Measurements from ENCODE around the gene STRA6.

The STRA6 gene
- 0 to 0.09 (median 0) reads per million in 3 donors for total RNA-seq

GRCh38 chr15:74202452-74203401 is at the start of gene STRA6:
STRA6 (minus strand) TSS chr15:74202787; CDS start chr15:74202267, 520 bp downstream.
- no peaks in the 10 kb centered on the region for H3K27me3 ChIP-seq (replicated peaks; ENCODE audit: control insufficient read depth, insufficient read depth, low read length, poor library complexity, severe bottlenecking)
- no peak for DNase-seq

GRCh38 chr15:74252291-74252690 is 49.7 kb upstream of the STRA6 start:
- DNase-seq, result no peak
- Histone ChIP-seq H3K4me3 (ENCODE audit: insufficient read depth, low read depth, low read length, poor library complexity, severe bottlenecking) (no peak overlapping the region), H3K36me3 (ENCODE audit: control insufficient read depth, insufficient read depth, low read length) (no peaks in the 10 kb centered on the region), H3K4me1 (ENCODE audit: control insufficient read depth, insufficient read depth, low read length, poor library complexity, severe bottlenecking) (no peaks in the 10 kb centered on the region), H3K27me3 (replicated peaks; ENCODE audit: control insufficient read depth, insufficient read depth, low read length, poor library complexity, severe bottlenecking) (no peaks in the 10 kb centered on the region), H3K9me3 (ENCODE audit: control insufficient read depth, low read length) (no peaks in the 10 kb centered on the region), H3K27ac (ENCODE audit: insufficient read depth, low read length, poor library complexity, severe bottlenecking) (no peak overlapping the region)

More at GRCh38 chr15:74202452-74203401, at the start of gene STRA6:
- no peak within 1 kb of the TSS for H3K27ac ChIP-seq (ENCODE audit: insufficient read depth, low read length, poor library complexity, severe bottlenecking)
- H3K4me3 ChIP-seq (ENCODE audit: insufficient read depth, low read depth, low read length, poor library complexity, severe bottlenecking), result no peak within 1 kb of the TSS
- H3K9me3 ChIP-seq (ENCODE audit: control insufficient read depth, low read length), result no peaks in the 10 kb centered on the region
- no peaks in the 10 kb centered on the region for H3K4me1 ChIP-seq (ENCODE audit: control insufficient read depth, insufficient read depth, low read length, poor library complexity, severe bottlenecking)
- no peaks in the 10 kb centered on the region for H3K36me3 ChIP-seq (ENCODE audit: control insufficient read depth, insufficient read depth, low read length)

GRCh38 chr15:74251131-74251811 is 48.7 kb upstream of the STRA6 start:
- Histone ChIP-seq H3K4me1 (ENCODE audit: control insufficient read depth, insufficient read depth, low read length, poor library complexity, severe bottlenecking) (no peaks in the 10 kb centered on the region), H3K27ac (ENCODE audit: insufficient read depth, low read length, poor library complexity, severe bottlenecking) (no peak overlapping the region), H3K4me3 (ENCODE audit: insufficient read depth, low read depth, low read length, poor library complexity, severe bottlenecking) (no peak overlapping the region), H3K9me3 (ENCODE audit: control insufficient read depth, low read length) (no peaks in the 10 kb centered on the region), H3K36me3 (ENCODE audit: control insufficient read depth, insufficient read depth, low read length) (no peaks in the 10 kb centered on the region), H3K27me3 (replicated peaks; ENCODE audit: control insufficient read depth, insufficient read depth, low read length, poor library complexity, severe bottlenecking) (no peaks in the 10 kb centered on the region)
- no peak for DNase-seq

GRCh38 chr15:74250266-74250665 is 47.7 kb upstream of the STRA6 start:
- DNase-seq, result no peak
- Histone ChIP-seq H3K27me3 (replicated peaks; ENCODE audit: control insufficient read depth, insufficient read depth, low read length, poor library complexity, severe bottlenecking) (no peaks in the 10 kb centered on the region), H3K4me1 (ENCODE audit: control insufficient read depth, insufficient read depth, low read length, poor library complexity, severe bottlenecking) (peaks cover 2% of the 10 kb centered on the region), H3K4me3 (ENCODE audit: insufficient read depth, low read depth, low read length, poor library complexity, severe bottlenecking) (no peak overlapping the region), H3K27ac (ENCODE audit: insufficient read depth, low read length, poor library complexity, severe bottlenecking) (no peak overlapping the region), H3K36me3 (ENCODE audit: control insufficient read depth, insufficient read depth, low read length) (no peaks in the 10 kb centered on the region), H3K9me3 (ENCODE audit: control insufficient read depth, low read length) (no peaks in the 10 kb centered on the region)

- Histone ChIP-seq H3K9me3 (ENCODE audit: control insufficient read depth, low read length) (no peaks in the 10 kb centered on the region), H3K4me1 (ENCODE audit: control insufficient read depth, insufficient read depth, low read length, poor library complexity, severe bottlenecking) (peaks cover 6% of the 10 kb centered on the region), H3K36me3 (ENCODE audit: control insufficient read depth, insufficient read depth, low read length) (no peaks in the 10 kb centered on the region), H3K27ac (ENCODE audit: insufficient read depth, low read length, poor library complexity, severe bottlenecking) (no peak overlapping the region), H3K27me3 (replicated peaks; ENCODE audit: control insufficient read depth, insufficient read depth, low read length, poor library complexity, severe bottlenecking) (peaks cover 6% of the 10 kb centered on the region), H3K4me3 (ENCODE audit: insufficient read depth, low read depth, low read length, poor library complexity, severe bottlenecking) (no peak overlapping the region)
- DNase-seq, result no peak
Measured at GRCh38 chr15:74245342-74245931, 42.9 kb upstream of the STRA6 start.

- Histone ChIP-seq H3K36me3 (ENCODE audit: control insufficient read depth, insufficient read depth, low read length) (no peaks in the 10 kb centered on the region), H3K4me1 (ENCODE audit: control insufficient read depth, insufficient read depth, low read length, poor library complexity, severe bottlenecking) (peaks cover 6% of the 10 kb centered on the region), H3K27me3 (replicated peaks; ENCODE audit: control insufficient read depth, insufficient read depth, low read length, poor library complexity, severe bottlenecking) (peaks cover 6% of the 10 kb centered on the region), H3K4me3 (ENCODE audit: insufficient read depth, low read depth, low read length, poor library complexity, severe bottlenecking) (no peak overlapping the region), H3K27ac (ENCODE audit: insufficient read depth, low read length, poor library complexity, severe bottlenecking) (no peak overlapping the region), H3K9me3 (ENCODE audit: control insufficient read depth, low read length) (no peaks in the 10 kb centered on the region)
- DNase-seq, result no peak
Measured at GRCh38 chr15:74244822-74245341, 42.3 kb upstream of the STRA6 start.

- H3K4me3 ChIP-seq (ENCODE audit: insufficient read depth, low read depth, low read length, poor library complexity, severe bottlenecking), result no peak overlapping the region
- peaks cover 6% of the 10 kb centered on the region for H3K4me1 ChIP-seq (ENCODE audit: control insufficient read depth, insufficient read depth, low read length, poor library complexity, severe bottlenecking)
- H3K27me3 ChIP-seq (replicated peaks; ENCODE audit: control insufficient read depth, insufficient read depth, low read length, poor library complexity, severe bottlenecking), result peaks cover 6% of the 10 kb centered on the region
- no peaks in the 10 kb centered on the region for H3K36me3 ChIP-seq (ENCODE audit: control insufficient read depth, insufficient read depth, low read length)
- DNase-seq, result no peak
- H3K27ac ChIP-seq (ENCODE audit: insufficient read depth, low read length, poor library complexity, severe bottlenecking), result no peak overlapping the region
- no peaks in the 10 kb centered on the region for H3K9me3 ChIP-seq (ENCODE audit: control insufficient read depth, low read length)
Measured at GRCh38 chr15:74243431-74243830, 40.8 kb upstream of the STRA6 start.

GRCh38 chr15:74242441-74243185 is 40.0 kb upstream of the STRA6 start:
- Histone ChIP-seq H3K36me3 (ENCODE audit: control insufficient read depth, insufficient read depth, low read length) (no peaks in the 10 kb centered on the region), H3K27ac (ENCODE audit: insufficient read depth, low read length, poor library complexity, severe bottlenecking) (no peak overlapping the region), H3K9me3 (ENCODE audit: control insufficient read depth, low read length) (no peaks in the 10 kb centered on the region), H3K4me3 (ENCODE audit: insufficient read depth, low read depth, low read length, poor library complexity, severe bottlenecking) (no peak overlapping the region), H3K27me3 (replicated peaks; ENCODE audit: control insufficient read depth, insufficient read depth, low read length, poor library complexity, severe bottlenecking) (peaks cover 6% of the 10 kb centered on the region), H3K4me1 (ENCODE audit: control insufficient read depth, insufficient read depth, low read length, poor library complexity, severe bottlenecking) (peaks cover 6% of the 10 kb centered on the region)
- DNase-seq, result no peak

- Histone ChIP-seq H3K27ac (ENCODE audit: insufficient read depth, low read length, poor library complexity, severe bottlenecking) (no peak overlapping the region), H3K4me1 (ENCODE audit: control insufficient read depth, insufficient read depth, low read length, poor library complexity, severe bottlenecking) (peaks cover 6% of the 10 kb centered on the region), H3K36me3 (ENCODE audit: control insufficient read depth, insufficient read depth, low read length) (no peaks in the 10 kb centered on the region), H3K9me3 (ENCODE audit: control insufficient read depth, low read length) (no peaks in the 10 kb centered on the region), H3K27me3 (replicated peaks; ENCODE audit: control insufficient read depth, insufficient read depth, low read length, poor library complexity, severe bottlenecking) (peaks cover 6% of the 10 kb centered on the region), H3K4me3 (ENCODE audit: insufficient read depth, low read depth, low read length, poor library complexity, severe bottlenecking) (no peak overlapping the region)
- DNase-seq, result no peak
Measured at GRCh38 chr15:74240897-74241614, 38.5 kb upstream of the STRA6 start.

Data from effector memory CD4-positive, alpha-beta T cell (primary cell).